Measurements from ENCODE around the gene MAPK6.

Gene MAPK6

GRCh38 chr15:52010633-52011595 is 8.1 kb upstream of the MAPK6 start:
- no peak for TF ChIP-seq CTCF (IDR thresholded peaks at IDR 0.05; ENCODE audit: low read depth, low read length)
- H3K4me3 ChIP-seq (ENCODE audit: low read depth, low read length) = no peak overlapping the region
- in situ Hi-C loops (cut with HindIII; ENCODE audit: low sequenced_read_pairs) = no loop called here
- DNase-seq (ENCODE audit: low read depth, low spot score) = peak; percentile 84

- no peak for DNase-seq (ENCODE audit: low read depth, low spot score)
- in situ Hi-C loops (cut with HindIII; ENCODE audit: low sequenced_read_pairs) = no loop called here
- no peak for TF ChIP-seq CTCF (IDR thresholded peaks at IDR 0.05; ENCODE audit: low read depth, low read length)
- H3K4me3 ChIP-seq (ENCODE audit: low read depth, low read length) = no peak overlapping the region
These were observed 7.3 kb upstream of the MAPK6 start for GRCh38 chr15:52011711-52012144.

- no peak for TF ChIP-seq CTCF (IDR thresholded peaks at IDR 0.05; ENCODE audit: low read depth, low read length)
- H3K4me3 ChIP-seq (ENCODE audit: low read depth, low read length) = no peak overlapping the region
- in situ Hi-C loops (cut with HindIII; ENCODE audit: low sequenced_read_pairs) = no loop called here
- DNase-seq (ENCODE audit: low read depth, low spot score) = no peak
These were observed 6.8 kb upstream of the MAPK6 start for GRCh38 chr15:52012210-52012609.

- in situ Hi-C loops (cut with HindIII; ENCODE audit: low sequenced_read_pairs) = no loop called here
- H3K4me3 ChIP-seq (ENCODE audit: low read depth, low read length) = no peak overlapping the region
- DNase-seq (ENCODE audit: low read depth, low spot score) = peak; percentile 36
- TF ChIP-seq CTCF (IDR thresholded peaks at IDR 0.05; ENCODE audit: low read depth, low read length) = no peak
These were observed 5.7 kb upstream of the MAPK6 start for GRCh38 chr15:52013151-52013791.

GRCh38 chr15:52014616-52015015 is 4.4 kb upstream of the MAPK6 start:
- no peak for DNase-seq (ENCODE audit: low read depth, low spot score)
- no peak overlapping the region for H3K4me3 ChIP-seq (ENCODE audit: low read depth, low read length)
- in situ Hi-C loops (cut with HindIII; ENCODE audit: low sequenced_read_pairs) = no loop called here
- TF ChIP-seq CTCF (IDR thresholded peaks at IDR 0.05; ENCODE audit: low read depth, low read length) = no peak

GRCh38 chr15:52016316-52016715 is 2.7 kb upstream of the MAPK6 start:
- H3K4me3 ChIP-seq (ENCODE audit: low read depth, low read length) = no peak overlapping the region
- in situ Hi-C loops (cut with HindIII; ENCODE audit: low sequenced_read_pairs) = no loop called here
- no peak for TF ChIP-seq CTCF (IDR thresholded peaks at IDR 0.05; ENCODE audit: low read depth, low read length)

More at GRCh38 chr15:52016316-52016715, 2.7 kb upstream of the MAPK6 start:
- DNase-seq (ENCODE audit: low read depth, low spot score) = no peak

Measured in astrocyte of the spinal cord (primary cell).